SHP77 treated with DMSO at 0.1 percent for 48 hours (cell line): ENCODE data around the gene CBR1.
"Not testable (repeated sequence)": the region's sequence is repeated elsewhere in the genome, so short reads cannot be mapped to it uniquely, and the experiment has no call there.

Source experiments
- DNase-seq: peaks from one replicate; lab custom pipeline; 2025; lab: John Stamatoyannopoulos, UW

The CBR1 gene

GRCh38 chr21:36048357-36048756 lies 21.5 kb upstream of the CBR1 start:
- no peak for DNase-seq

GRCh38 chr21:36052860-36053714 lies 16.7 kb upstream of the CBR1 start:
- no peak for DNase-seq

GRCh38 chr21:36053715-36054062 lies 16.1 kb upstream of the CBR1 start:
- no peak for DNase-seq

GRCh38 chr21:36055551-36055950 lies 14.3 kb upstream of the CBR1 start:
- no peak for DNase-seq

- no peak for DNase-seq
These were observed 10.0 kb upstream of the CBR1 start for GRCh38 chr21:36059823-36060158.

- peak; percentile 85 for DNase-seq
These were observed 9.5 kb upstream of the CBR1 start, which contains the start of gene SETD4 for GRCh38 chr21:36060159-36060921. Gene SETD4 (minus strand): TSS chr21:36060526. CDS start chr21:36058888, 1,638 bp downstream.

- no peak for DNase-seq
These were observed 8.4 kb upstream of the CBR1 start for GRCh38 chr21:36061445-36061844.

GRCh38 chr21:36063375-36064084 lies 6.3 kb upstream of the CBR1 start:
- DNase-seq: no peak

GRCh38 chr21:36064085-36064460 lies 5.8 kb upstream of the CBR1 start:
- DNase-seq: no peak

- DNase-seq: no peak
These were observed 4.3 kb upstream of the CBR1 start for GRCh38 chr21:36065497-36066036.

GRCh38 chr21:36068748-36069398 lies 951 bp upstream of the CBR1 start:
- DNase-seq: no peak

- DNase-seq: no peak
These were observed 1.2 kb downstream of the CBR1 start for GRCh38 chr21:36070999-36071398.

- DNase-seq: no peak
These were observed 2.8 kb downstream of the CBR1 start for GRCh38 chr21:36072453-36073162.

GRCh38 chr21:36073181-36073580 lies 3.4 kb downstream of the CBR1 start:
- no peak for DNase-seq

- not testable (repeated sequence) for DNase-seq
These were observed 4.1 kb downstream of the CBR1 start for GRCh38 chr21:36073911-36074310.

- DNase-seq: no peak
These were observed 5.3 kb downstream of the CBR1 start for GRCh38 chr21:36075171-36075570.

- no peak for DNase-seq
These were observed 6.1 kb downstream of the CBR1 start for GRCh38 chr21:36075953-36076352.

- DNase-seq: no peak
These were observed 7.2 kb downstream of the CBR1 start for GRCh38 chr21:36076878-36077655.

- no peak for DNase-seq
These were observed 7.9 kb downstream of the CBR1 start for GRCh38 chr21:36077758-36078157.

GRCh38 chr21:36079010-36079649 lies 9.3 kb downstream of the CBR1 start:
- DNase-seq: no peak
